B cell (primary cell): ENCODE data around the gene ARHGEF3. TPM values are rescaled to one million over a fixed set of nuclear protein-coding genes. Genes with fewer than 3 reads are reported as not detected.

Experiments used
- ATAC-seq: fragments of 200-7000 bp; cut with Tn5 transposase; one replicate; pipeline ENCODE4 v1.10.0; 2021; ENCODE audit warnings: low read depth, mild to moderate bottlenecking, moderate number of reproducible peaks, moderate library complexity
- CTCF ChIA-PET: fragments of 350-600 bp; sonication (Branson Sonifier 250); formaldehyde crosslinking; loops from one replicate; lab custom pipeline; 2021; ENCODE audit warnings: antibody characterized with exemption, inconsistent platforms; lab: Charles Lee
- POLR2A ChIA-PET: fragments of 350-600 bp; sonication (Branson Sonifier 250); formaldehyde crosslinking; loops from one replicate; lab custom pipeline; 2021; ENCODE audit warnings: antibody characterized with exemption; lab: Charles Lee
- DNase-seq: peaks from one replicate; pipeline ENCODE4 v3.0.0; 2013
- H2AFZ ChIP-seq: 2 replicates; pipeline ENCODE4 v1.6.1; 2012; ENCODE audit warnings: mild to moderate bottlenecking, low read depth, low read length; ENCODE audit not compliant: insufficient read depth, poor library complexity, severe bottlenecking
- H3K27ac ChIP-seq, 2 donors: 1 replicate in 1 of 2; 2 replicates in 1 of 2; pipeline ENCODE4 v1.5.1; 2012 to 2013; ENCODE audit warnings: low read length in 2 of 2, mild to moderate bottlenecking in 2 of 2, moderate library complexity in 1 of 2
- H3K27me3 ChIP-seq, 4 experiments: fragments of 200-600 bp in 1 of 4; sonication (generic) in 1 of 4; replicated peaks in 1 of 4; 1 replicate in 2 of 4; 2 replicates in 2 of 4; pipeline versions ENCODE4 v1.6.1 to v1.7.0; 2013 to 2016; ENCODE audit warnings: low read length in 3 of 4, mild to moderate bottlenecking in 2 of 4, mixed read lengths in 1 of 4, moderate library complexity in 1 of 4; ENCODE audit not compliant: insufficient read depth in 4 of 4, control insufficient read depth in 3 of 4; ENCODE audit errors: control extremely low read depth in 1 of 4
- H3K36me3 ChIP-seq, 2 experiments: replicated peaks in 1 of 2; 1 replicate in 1 of 2; 2 replicates in 1 of 2; pipeline versions ENCODE4 v1.6.1 to v1.7.1; 2013; ENCODE audit warnings: low read length in 1 of 2; ENCODE audit not compliant: insufficient read depth in 2 of 2, control insufficient read depth in 1 of 2; ENCODE audit errors: control extremely low read depth in 1 of 2, extremely low read depth in 1 of 2
- H3K4me1 ChIP-seq, 2 donors: fragments of 200-600 bp in 1 of 2; sonication (generic) in 1 of 2; 1 replicate in 1 of 2; 2 replicates in 1 of 2; pipeline versions ENCODE4 v1.5.1 to v1.6.1; 2013 to 2017; ENCODE audit warnings: low read length in 2 of 2; ENCODE audit not compliant: control insufficient read depth in 2 of 2, insufficient read depth in 2 of 2
- H3K4me2 ChIP-seq: replicated peaks from 2 replicates; pipeline ENCODE3; 2012; ENCODE audit warnings: mild to moderate bottlenecking, low read depth, low read length; ENCODE audit not compliant: poor library complexity, severe bottlenecking
- H3K4me3 ChIP-seq, 5 experiments: fragments of 200-600 bp in 1 of 5; sonication (generic) in 1 of 5; 1 replicate in 3 of 5; 2 replicates in 2 of 5; pipeline versions ENCODE4 v1.5.1 to v1.7.0; 2011 to 2016; ENCODE audit warnings: low read length in 4 of 5, mild to moderate bottlenecking in 4 of 5, low read depth in 2 of 5, control low read depth in 1 of 5, moderate library complexity in 1 of 5; ENCODE audit not compliant: insufficient read depth in 1 of 5; ENCODE audit errors: control extremely low read depth in 1 of 5, extremely low read depth in 1 of 5
- H3K79me2 ChIP-seq: fragments of 200-600 bp; sonication (generic); one replicate; pipeline ENCODE4 v1.6.0; 2016; ENCODE audit warnings: low read length; ENCODE audit not compliant: control insufficient read depth, insufficient read depth
- H3K9ac ChIP-seq: fragments of 200-600 bp; sonication (generic); 2 replicates; pipeline ENCODE4 v1.6.1; 2017; ENCODE audit warnings: mild to moderate bottlenecking, low read length, moderate library complexity
- H3K9me3 ChIP-seq, 3 donors: one replicate each; pipeline versions ENCODE4 v1.6.1 to v1.7.1; 2013; ENCODE audit warnings: low read length in 2 of 3; ENCODE audit not compliant: control insufficient read depth in 2 of 3, insufficient read depth in 1 of 3; ENCODE audit errors: control extremely low read depth in 1 of 3
- H4K20me1 ChIP-seq: 2 replicates; pipeline ENCODE4 v1.6.0; 2012; ENCODE audit warnings: mild to moderate bottlenecking, low read length; ENCODE audit not compliant: insufficient read depth, control insufficient read depth, poor library complexity, severe bottlenecking
- H3K27ac Mint-ChIP-seq: one replicate; pipeline ENCODE4 v1.8.0; 2021; ENCODE audit warnings: mixed read lengths
- H3K27me3 Mint-ChIP-seq: one replicate; pipeline ENCODE4 v1.8.0; 2021; ENCODE audit warnings: mixed read lengths
- H3K4me1 Mint-ChIP-seq: one replicate; pipeline ENCODE4 v1.8.0; 2021; ENCODE audit warnings: mixed read lengths
- H3K4me3 Mint-ChIP-seq: one replicate; pipeline ENCODE4 v1.8.0; 2021; ENCODE audit warnings: mixed read lengths
- H3K9me3 Mint-ChIP-seq: one replicate; pipeline ENCODE4 v1.8.0; 2022; ENCODE audit warnings: mixed read lengths; ENCODE audit not compliant: insufficient read depth
- CTCF ChIP-seq: fragments of 200-600 bp; IDR thresholded peaks from one replicate; pipeline ENCODE4 v1.8.0; 2022; ENCODE audit warnings: antibody characterized with exemption, mild to moderate bottlenecking
- EZH2 ChIP-seq: IDR thresholded peaks from 2 replicates; pipeline ENCODE4 v1.6.1; 2012; ENCODE audit warnings: borderline replicate concordance, low read depth, mild to moderate bottlenecking, moderate library complexity, low read length; ENCODE audit not compliant: insufficient read depth, poor library complexity, severe bottlenecking
- WGBS: methylation state at CpG from one replicate; pipeline ENCODE4 v1.1.5; 2013; ENCODE audit warnings: missing lambda C conversion rate; ENCODE audit not compliant: insufficient coverage; 5-methylcytosine and 5-hydroxymethylcytosine counted together
- intact Hi-C: fragments of 100-400 bp; cut with micrococcal nuclease; formaldehyde crosslinking; loops from one replicate; pipeline ENCODE4 v1.10.0; 2022
- polyA plus RNA-seq: library from polyadenylated mRNA; depleted of rRNA; stranded (reverse); fragments of >200 nt; gene quantifications from 2 replicates; pipeline ENCODE4 v1.2.3, GENCODE V29; 2012
- total RNA-seq, 2 donors: library from RNA; stranded (reverse); fragments of 120-200 nt in 1 of 2; gene quantifications; 1 replicate in 1 of 2; 2 replicates in 1 of 2; pipeline versions ENCODE4 v1.2.3 to v1.2.4, GENCODE V29; 2013 to 2022

The ARHGEF3 gene
- total and polyA plus RNA-seq, 2 donors (not counting 1 experiment from before 2014, with no cell fraction given): 30.8 to 33.5 TPM

GRCh38 chr3:56825567-56826438 is 24.1 kb upstream of the ARHGEF3 start:
- no peak for ATAC-seq
- Histone ChIP-seq H2AFZ (no peak overlapping the region), H3K9me3 (no peaks in the 10 kb centered on the region), H3K4me2 (no peak overlapping the region), H3K27me3 (peaks cover 0 to 2% (median 0%) of the 10 kb centered on the region in 4 experiments), H3K4me1 (no peaks in the 10 kb centered on the region), H3K27ac (no peak overlapping the region), H3K4me3 (no peak overlapping the region), H3K9ac (no peak overlapping the region), H3K79me2 (no peaks in the 10 kb centered on the region), H3K36me3 (no peaks in the 10 kb centered on the region), H4K20me1 (no peaks in the 10 kb centered on the region)
- 82% methylated on average over 3 of the region's 4 CpGs for WGBS
- H3K4me3 Mint-ChIP-seq: no peak overlapping the region
- intact Hi-C loops: no loop called here
- H3K27ac Mint-ChIP-seq: no peak overlapping the region
- no peaks in the 10 kb centered on the region for H3K4me1 Mint-ChIP-seq
- no peak for TF ChIP-seq EZH2
- no peak for TF ChIP-seq CTCF
- no peaks in the 10 kb centered on the region for H3K9me3 Mint-ChIP-seq
- ChIA-PET POLR2A (no interaction called here), CTCF (interaction anchor here (0.9 to 1.2 kb wide), 3 partner anchors 24 to 123 kb away, joined by 3 to 5 read pairs (median 4); partner anchors contain the start of gene ARHGEF3)
- no peaks in the 10 kb centered on the region for H3K27me3 Mint-ChIP-seq
- no peak for DNase-seq
